Measurements from ENCODE around the gene RNF41. TPM values are rescaled to one million over a fixed set of nuclear protein-coding genes. Genes with fewer than 3 reads are reported as not detected.
"Not testable (repeated sequence)": the region's sequence is repeated elsewhere in the genome, so short reads cannot be mapped to it uniquely, and the experiment has no call there.

Gene RNF41
- total RNA-seq, 1 donor from 2014 or later = 33.7 TPM

DNA sequence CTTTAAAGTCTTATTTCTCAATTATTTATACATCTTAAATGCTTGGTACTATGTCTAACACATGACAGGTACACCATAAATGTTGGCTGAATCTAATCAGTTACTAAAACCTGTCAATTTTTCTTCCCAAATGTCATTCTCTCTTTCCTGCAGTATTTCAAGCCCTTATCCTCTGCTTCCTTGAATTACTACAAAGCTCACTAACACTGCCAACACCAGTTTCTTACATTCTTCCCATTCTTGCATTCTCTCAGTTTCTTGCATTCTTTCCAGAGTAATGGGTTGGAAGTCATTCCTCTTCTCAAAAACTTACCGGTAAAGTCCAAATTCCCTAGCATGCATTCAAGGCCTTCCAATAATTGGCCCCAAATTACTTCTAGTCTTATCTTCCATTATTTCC lies 22.9 kb downstream of the RNF41 start:
- H3K27me3 Mint-ChIP-seq = no peaks in the 10 kb centered on the region
- TF ChIP-seq, protein P1, sequence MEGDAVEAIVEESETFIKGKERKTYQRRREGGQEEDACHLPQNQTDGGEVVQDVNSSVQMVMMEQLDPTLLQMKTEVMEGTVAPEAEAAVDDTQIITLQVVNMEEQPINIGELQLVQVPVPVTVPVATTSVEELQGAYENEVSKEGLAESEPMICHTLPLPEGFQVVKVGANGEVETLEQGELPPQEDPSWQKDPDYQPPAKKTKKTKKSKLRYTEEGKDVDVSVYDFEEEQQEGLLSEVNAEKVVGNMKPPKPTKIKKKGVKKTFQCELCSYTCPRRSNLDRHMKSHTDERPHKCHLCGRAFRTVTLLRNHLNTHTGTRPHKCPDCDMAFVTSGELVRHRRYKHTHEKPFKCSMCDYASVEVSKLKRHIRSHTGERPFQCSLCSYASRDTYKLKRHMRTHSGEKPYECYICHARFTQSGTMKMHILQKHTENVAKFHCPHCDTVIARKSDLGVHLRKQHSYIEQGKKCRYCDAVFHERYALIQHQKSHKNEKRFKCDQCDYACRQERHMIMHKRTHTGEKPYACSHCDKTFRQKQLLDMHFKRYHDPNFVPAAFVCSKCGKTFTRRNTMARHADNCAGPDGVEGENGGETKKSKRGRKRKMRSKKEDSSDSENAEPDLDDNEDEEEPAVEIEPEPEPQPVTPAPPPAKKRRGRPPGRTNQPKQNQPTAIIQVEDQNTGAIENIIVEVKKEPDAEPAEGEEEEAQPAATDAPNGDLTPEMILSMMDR (conservative IDR thresholded peaks at IDR 0.05) = no peak
- no peaks in the 10 kb centered on the region for H3K36me3 Mint-ChIP-seq
- H3K4me1 Mint-ChIP-seq (ENCODE audit: unreplicated experiment) = no peaks in the 10 kb centered on the region
- H3K9me3 Mint-ChIP-seq = no peaks in the 10 kb centered on the region
- no peak for DNase-seq (ENCODE audit: extremely low spot score, unreplicated experiment)
- no peak overlapping the region for H3K4me3 Mint-ChIP-seq
- H3K27ac Mint-ChIP-seq = peak overlapping the region; percentile 3

DNA sequence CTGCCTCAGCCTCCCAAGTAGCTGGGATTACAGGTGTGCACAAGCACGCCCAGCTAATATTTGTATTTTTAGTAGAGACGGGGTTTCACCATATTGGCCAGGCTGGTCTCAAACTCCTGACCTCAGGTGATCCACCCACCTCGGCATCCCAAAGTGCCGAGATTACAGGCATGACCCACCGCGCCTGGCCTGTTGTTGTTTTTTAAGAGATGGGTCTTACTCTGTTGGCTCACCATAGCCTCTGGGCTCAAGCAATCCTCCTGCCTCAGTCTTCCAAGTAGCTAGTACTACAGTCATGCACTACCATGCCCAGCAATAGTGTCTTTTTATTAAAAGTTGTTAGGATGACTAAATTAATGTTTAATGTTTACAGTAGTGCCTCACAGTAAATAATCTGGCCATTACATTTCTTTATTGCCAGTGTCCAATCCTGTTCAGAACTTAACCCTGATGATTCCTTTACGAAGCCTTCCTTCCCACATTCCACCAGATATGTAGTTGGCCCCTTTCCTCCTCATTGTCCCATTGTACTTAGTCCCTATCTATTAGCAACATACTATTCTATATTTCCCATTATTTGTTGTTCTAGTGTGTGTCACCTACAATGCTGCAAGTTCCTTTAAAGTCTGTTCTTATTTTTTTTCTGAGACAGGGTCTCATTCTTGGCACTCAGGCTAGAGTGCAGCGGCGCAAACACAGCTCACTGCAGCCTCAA lies 23.6 kb downstream of the RNF41 start:
- TF ChIP-seq, protein P1 (conservative IDR thresholded peaks at IDR 0.05) = no peak
- Mint-ChIP-seq H3K27ac (no peak overlapping the region), H3K9me3 (no peaks in the 10 kb centered on the region), H3K4me1 (ENCODE audit: unreplicated experiment) (peaks cover 2% of the 10 kb centered on the region), H3K27me3 (no peaks in the 10 kb centered on the region), H3K36me3 (peaks cover 4% of the 10 kb centered on the region), H3K4me3 (no peak overlapping the region)
- DNase-seq (ENCODE audit: extremely low spot score, unreplicated experiment) = no peak

DNA sequence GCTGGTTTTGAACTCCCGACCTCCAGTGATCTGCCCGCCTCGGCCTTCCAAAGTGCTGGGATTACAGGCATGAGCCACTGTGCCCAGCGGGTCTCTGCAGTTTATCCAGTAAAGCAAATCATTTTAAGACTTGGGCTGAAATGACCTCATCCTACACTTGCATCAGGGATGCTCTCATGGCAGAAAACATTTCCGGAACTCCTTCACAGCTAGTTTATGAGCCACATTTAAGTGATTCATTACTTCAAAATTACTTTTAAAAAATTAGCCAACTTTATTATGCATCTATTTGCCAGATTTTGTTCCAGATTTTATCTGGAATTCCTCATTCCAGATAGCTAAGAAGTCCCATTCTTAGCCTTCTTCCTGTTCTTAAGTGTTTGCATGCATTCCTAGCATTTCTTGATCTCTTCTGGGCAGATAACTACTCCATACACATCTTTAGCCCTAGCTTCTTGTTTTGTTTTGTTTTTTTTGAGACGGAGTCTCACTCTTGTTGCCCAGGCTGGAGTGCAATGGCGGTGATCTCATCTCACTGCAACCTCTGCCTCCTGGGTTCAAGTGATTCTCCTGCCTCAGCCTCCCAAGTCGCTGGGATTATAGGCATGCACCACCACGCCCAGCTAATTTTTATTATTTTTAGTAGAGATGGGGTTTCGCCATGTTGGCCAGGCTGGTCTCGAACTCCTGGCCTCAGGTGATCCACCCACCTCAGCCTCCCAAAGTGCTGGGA lies 24.7 kb downstream of the RNF41 start:
- H3K4me3 Mint-ChIP-seq; H3K27ac Mint-ChIP-seq; DNase-seq (ENCODE audit: extremely low spot score, unreplicated experiment); H3K36me3 Mint-ChIP-seq; H3K27me3 Mint-ChIP-seq; H3K9me3 Mint-ChIP-seq; H3K4me1 Mint-ChIP-seq (ENCODE audit: unreplicated experiment): not testable (repeated sequence)

DNA sequence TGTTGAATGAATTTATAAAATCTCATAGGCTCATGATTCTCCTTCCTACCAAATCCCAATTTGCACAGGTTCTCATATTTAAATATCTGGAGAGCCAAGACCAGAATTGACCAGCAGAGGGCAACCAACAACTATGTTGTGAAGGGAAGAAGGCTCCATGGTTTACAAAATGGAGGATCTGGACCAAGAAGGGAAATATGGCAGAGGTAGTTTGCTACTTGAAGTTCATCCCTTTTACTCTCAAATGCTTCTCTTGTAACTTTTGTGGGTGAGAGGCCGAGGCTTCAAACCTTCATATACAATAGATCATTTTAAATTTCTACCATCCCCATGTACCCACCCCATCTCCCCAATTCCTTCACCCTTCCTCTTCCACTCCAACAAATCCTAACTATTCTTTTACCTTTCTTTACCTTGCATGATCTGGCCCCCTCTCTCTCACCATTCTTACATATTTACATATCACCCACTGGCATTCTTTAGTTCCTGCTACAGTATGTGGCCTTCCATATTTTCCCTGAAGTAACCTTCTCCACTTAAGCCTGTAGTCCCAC lies 28.6 kb downstream of the RNF41 start:
- Mint-ChIP-seq H3K9me3 (no peaks in the 10 kb centered on the region), H3K27me3 (peaks cover 7% of the 10 kb centered on the region), H3K4me3 (peak overlapping the region; percentile 57), H3K4me1 (ENCODE audit: unreplicated experiment) (peaks cover 14% of the 10 kb centered on the region), H3K36me3 (peaks cover 12% of the 10 kb centered on the region), H3K27ac (peak overlapping the region; percentile 50)
- no peak for DNase-seq (ENCODE audit: extremely low spot score, unreplicated experiment)
- TF ChIP-seq, protein P1 (conservative IDR thresholded peaks at IDR 0.05) = peak; percentile 89

DNA sequence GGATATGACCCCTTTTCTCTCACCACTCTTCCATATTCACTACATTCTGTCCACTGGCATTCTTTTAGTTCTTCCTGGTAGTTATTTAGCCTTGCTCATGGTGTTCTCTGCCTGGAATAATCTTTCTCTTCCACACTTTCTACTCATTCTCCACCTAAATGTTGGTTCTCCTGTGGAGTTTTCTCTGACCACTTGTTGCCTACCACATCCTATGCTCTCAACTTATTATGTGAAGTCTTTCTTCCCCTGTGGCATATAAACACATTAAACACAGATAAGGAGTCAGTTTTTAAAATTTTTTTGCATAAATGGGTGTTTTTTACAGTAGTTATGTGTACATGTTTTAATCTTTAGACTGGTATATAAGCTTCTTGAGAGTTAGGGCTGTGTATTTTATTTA lies 29.1 kb downstream of the RNF41 start:
- peaks cover 19% of the 10 kb centered on the region for H3K4me1 Mint-ChIP-seq (ENCODE audit: unreplicated experiment)
- peaks cover 7% of the 10 kb centered on the region for H3K27me3 Mint-ChIP-seq
- DNase-seq (ENCODE audit: extremely low spot score, unreplicated experiment) = no peak
- H3K4me3 Mint-ChIP-seq = peak overlapping the region; percentile 57
- peaks cover 12% of the 10 kb centered on the region for H3K36me3 Mint-ChIP-seq
- H3K9me3 Mint-ChIP-seq = no peaks in the 10 kb centered on the region
- peak overlapping the region; percentile 50 for H3K27ac Mint-ChIP-seq
- TF ChIP-seq, protein P1 (conservative IDR thresholded peaks at IDR 0.05) = no peak

DNA sequence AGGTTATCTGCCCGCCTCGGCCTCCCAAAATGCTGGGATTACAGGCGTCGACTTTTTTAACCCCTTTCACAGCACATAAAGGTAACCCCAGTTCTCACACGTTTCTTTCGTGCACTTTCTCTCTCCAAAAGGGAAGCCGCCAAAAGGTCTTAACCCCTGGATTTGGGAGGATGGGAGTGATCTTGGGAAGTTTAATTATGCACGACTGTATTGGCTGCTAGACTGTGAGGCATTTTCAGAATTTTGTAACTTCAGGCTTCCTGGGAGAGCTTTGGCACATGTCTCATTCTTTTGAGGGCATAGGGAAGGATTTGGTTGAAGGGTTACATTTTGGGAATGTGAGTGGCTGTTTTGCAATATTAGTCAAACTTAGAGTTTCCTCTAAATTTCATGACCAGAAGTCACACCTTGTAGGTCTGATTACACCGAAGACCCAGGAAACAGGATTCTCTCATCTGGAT lies 31.0 kb downstream of the RNF41 start:
- Mint-ChIP-seq H3K36me3 (peaks cover 14% of the 10 kb centered on the region), H3K27me3 (peaks cover 7% of the 10 kb centered on the region), H3K27ac (peak overlapping the region; percentile 99), H3K4me1 (ENCODE audit: unreplicated experiment) (peaks cover 26% of the 10 kb centered on the region), H3K4me3 (peak overlapping the region; percentile 99), H3K9me3 (no peaks in the 10 kb centered on the region)
- no peak for DNase-seq (ENCODE audit: extremely low spot score, unreplicated experiment)
- TF ChIP-seq, protein P1 (conservative IDR thresholded peaks at IDR 0.05) = no peak

All from type B pancreatic cell (in vitro differentiated cells).